Stimulated activated CD8-positive, alpha-beta memory T cell treated with anti-CD3 and anti-CD28 coated beads, Interleukin-15, amount 100 ng/mL, for 24 hours (primary cell): Measurements from ENCODE around the gene MYH15.
A peak's percentile ranks its signal among the peaks of the same experiment; 100 is the strongest.

Experiments used
- DNase-seq: peaks from one replicate; pipeline ENCODE4 v3.0.0-alpha.2; 2020; ENCODE audit warnings: low read depth

Gene MYH15

DNA sequence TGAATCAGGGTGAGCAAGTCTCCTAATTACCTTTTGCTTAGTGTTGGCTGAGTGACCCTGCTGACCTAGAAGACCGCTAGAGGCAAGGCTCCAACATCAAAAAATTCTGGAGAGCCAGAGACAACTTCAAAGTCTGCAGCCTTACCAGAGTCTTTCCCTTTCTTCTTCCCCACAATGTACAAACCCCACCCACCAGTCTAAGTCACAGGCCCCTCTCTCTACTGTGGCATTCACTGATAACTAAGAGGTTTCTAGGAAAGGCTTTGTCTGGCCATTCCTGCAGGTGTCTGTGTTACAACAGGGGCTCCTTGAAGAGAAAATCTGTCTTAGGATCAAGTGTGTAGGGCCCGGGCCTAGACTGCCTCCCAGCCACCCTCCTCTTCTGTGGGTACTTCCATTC, 525 bp downstream of the MYH15 start:
- no peak for DNase-seq

DNA sequence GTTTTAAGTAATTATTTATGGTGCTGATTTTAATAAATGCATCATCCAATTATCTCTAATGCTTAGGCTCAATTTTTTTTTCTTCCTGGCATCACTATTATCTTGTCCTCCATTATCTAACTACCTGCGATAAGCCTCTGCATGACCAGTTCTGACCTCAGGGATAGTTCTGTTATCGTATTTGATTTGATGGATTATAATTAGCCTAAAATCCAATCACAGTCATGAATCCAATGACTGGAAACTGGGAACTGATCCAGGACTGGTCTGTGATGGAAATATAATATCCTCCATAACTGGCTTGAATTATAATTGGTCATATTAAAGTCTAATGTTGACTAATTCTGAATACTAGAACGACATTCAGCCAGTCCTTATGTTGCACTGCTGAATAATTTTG, 1.1 kb downstream of the MYH15 start:
- DNase-seq, result no peak

DNA sequence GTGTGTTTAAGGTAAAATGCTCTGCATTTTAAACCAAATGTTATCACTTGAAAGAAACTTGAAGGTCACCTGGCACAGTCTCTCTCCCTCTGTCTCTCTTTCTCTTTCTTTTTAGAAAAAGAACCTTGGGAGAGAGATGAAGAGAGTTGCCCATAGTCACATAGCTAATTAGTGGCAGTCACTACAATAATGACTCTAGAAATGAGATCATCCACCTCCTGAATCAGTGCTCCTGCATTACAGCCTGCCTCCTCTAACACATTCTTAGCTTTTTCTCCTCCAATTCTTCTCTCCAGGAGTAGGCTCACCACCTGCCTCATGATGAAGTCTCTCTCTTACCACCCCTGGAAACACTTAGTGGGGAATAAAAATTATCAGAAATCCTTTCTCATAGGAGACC, 2.5 kb downstream of the MYH15 start:
- no peak for DNase-seq

DNA sequence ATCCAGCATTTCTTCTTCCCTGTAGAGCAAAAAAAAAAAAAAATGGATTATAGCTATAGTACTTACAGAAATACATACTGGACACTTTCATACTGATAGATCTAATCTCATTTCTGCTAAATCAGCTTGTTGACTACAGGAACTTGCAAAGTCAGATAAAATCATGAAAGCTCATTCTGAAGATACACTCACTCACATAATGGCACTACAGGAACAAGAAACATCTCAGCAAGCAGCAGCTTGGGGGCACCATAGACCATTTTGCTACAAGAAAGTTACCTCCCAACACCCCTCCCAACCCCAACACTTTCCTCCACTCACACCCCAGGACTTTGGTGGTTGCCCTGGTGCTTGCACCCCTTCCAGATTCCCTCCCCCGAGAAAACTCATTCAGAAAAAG, 4.6 kb downstream of the MYH15 start:
- no peak for DNase-seq

DNA sequence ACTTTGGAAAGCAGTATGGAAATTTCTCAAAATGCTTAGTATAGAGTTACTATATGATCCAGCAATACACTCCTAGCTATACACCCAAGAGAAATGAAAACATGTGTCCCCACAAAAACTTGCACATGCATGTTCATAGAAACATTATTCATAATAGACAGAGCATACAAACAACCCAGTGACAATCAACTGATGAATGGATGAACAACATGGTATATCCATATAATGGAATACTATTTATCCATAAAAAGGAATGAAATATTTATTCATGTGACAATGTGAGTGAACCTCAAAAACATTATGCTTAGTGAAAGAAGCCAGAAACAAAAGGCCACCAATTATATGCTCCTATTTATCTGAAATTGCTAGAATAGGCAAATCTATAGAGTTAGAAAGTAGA, 6.7 kb downstream of the MYH15 start:
- DNase-seq, result no peak

DNA sequence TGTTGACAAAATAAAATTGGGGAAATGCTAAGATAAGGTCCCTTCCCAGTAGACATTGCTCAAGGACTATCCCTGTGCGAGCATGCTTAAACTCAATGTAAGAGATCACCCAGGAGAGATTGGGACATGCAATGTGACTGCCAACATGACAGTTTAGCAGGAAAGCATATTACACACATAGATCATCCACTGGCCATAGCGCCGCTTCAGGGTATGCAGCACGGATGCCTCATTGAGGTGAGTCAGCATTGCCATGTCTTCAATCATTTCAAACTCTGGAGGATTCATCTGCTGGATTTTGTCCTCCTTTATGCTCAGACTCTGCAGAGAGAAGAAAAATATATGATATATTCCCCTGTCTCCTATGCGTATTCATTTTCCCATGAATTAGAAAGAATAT, 8.9 kb downstream of the MYH15 start:
- DNase-seq, result no peak

DNA sequence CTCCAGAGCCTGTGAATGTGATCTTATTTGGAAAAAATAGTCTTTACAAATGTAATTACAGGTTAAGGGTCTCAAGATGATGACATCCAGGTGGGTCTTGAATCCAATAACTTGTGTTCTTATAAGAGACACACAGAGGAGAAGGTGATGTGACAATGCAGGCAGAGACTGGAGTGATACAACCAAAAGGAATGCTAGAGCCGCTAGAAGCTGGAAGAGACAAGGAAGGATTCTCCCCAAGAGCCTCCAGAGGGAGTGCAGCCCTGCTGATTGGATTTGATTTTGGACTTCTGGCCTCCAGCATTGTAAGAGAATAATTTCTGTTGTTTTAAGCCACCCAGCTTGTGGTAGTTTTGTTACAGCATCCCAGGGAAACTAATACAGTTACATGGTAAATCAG, 9.7 kb downstream of the MYH15 start:
- no peak for DNase-seq

DNA sequence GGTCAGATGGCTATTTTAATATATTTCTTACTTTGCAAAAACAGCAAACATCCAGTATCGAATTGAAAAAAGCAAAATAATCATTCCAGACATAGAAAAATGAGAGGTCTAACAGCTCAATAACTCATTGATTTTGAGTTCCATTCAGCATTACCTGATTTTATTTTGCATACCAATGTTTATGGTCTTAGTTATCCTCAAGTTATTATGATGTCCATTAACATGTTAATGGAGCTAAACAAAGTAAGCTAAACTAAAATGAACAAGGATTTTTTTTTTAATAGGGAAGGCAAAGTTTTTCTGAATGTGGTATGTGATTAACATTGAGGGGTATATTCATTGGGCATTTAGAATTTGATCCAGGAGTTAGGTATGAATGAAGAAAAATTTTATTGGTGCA, 13.1 kb downstream of the MYH15 start:
- DNase-seq, result no peak

DNA sequence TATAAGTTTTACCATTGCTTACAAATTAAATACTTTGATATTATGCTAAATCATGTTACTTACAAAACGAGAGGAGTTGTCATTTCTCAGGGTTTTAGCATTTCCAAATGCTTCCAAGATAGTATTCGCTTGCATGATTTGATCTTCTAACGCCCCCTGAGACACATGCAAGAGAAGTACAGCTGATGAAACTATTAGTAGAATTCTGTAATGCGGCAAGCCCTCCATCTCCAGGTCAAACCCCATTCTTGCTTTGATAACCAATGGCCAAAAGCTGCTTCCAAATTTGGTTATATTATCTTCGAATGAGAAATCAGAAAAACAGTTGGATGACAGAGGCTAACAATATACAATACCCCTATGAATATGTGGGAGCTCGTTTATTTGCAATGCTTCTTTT, 14.7 kb downstream of the MYH15 start:
- DNase-seq, result no peak

DNA sequence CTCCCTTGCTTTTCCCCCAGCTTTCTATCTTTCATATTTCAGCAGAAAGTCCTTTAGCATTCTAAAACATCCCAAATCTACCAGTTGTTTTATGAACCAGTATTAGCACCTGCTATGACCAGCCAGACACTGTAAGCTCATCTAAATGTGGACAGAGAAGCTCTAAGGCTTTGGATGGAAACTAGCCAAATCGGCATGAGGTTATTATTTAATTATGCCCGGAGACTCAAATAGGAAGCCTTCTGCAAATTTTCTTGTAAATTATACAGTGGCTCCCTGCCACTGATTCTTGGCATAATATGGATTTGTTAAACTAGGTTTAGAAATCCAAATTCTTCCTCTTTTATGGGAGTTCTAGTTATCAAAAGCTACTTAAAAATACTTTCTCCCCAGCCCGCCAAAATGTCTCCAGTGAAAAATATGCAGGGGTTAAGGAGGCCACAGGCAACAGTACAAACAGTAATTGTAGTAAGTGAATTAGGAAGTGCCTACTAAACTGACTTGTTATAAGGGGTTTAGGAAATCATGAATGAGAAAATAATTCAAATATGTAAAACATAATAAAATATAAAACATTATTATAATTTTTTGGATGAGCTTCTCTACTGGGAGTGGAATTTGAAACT, 15.4 kb downstream of the MYH15 start:
- DNase-seq, result no peak

DNA sequence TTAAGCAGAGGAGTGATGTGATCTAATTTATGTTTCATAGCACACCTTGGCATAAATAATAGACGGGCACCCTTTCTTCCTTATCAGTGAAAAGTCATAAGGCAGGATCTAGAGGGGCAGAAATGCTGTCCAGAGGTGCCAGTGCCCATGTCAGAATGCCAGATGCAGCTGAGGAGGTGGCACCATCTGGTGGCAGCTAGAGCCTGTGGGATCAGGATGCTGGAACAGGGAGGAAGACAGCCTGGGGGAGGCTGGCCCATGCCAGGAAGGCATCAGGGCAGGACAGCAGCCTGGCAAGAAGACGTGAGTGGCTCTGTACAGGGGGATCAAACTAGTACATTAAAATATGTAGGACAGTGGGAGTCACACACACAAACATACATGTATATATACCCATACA, 16.5 kb downstream of the MYH15 start:
- no peak for DNase-seq

DNA sequence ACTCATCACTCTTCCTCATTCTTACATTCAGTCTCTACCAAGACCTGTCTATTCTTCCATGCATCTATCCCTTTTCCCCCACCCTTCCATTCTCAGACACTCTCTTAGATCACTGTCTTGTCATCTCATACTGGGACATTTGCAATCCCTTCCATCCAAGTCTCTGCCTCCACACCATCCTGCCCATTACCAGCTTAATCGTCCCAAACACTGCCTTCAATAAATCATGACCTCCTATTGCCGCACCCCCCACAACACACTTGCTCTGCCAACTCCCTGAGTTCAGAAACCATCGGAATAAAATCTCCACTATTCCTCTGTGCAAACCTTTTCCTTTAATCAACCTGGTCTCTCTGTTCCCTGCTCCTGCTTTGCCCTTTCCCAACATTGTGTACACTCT, 18.9 kb downstream of the MYH15 start:
- no peak for DNase-seq

DNA sequence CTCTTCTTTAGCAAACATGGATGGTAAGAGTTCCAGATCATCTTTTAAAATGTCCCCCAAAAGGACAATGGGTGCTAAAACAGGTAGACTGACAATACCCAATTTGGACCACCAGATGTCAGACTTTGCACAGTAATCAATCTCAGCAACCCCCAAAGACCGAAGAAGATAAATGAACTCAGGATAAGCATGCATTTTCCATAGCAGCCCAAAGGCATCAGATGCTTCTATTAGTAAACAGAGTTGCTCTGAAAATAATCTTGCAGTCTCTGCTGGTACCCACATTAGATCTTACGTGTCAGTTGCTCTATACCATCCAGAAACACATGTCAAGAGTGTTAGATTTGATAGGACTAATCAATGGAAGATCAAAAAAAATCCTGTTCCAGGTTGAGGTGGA, 20.6 kb downstream of the MYH15 start:
- no peak for DNase-seq

DNA sequence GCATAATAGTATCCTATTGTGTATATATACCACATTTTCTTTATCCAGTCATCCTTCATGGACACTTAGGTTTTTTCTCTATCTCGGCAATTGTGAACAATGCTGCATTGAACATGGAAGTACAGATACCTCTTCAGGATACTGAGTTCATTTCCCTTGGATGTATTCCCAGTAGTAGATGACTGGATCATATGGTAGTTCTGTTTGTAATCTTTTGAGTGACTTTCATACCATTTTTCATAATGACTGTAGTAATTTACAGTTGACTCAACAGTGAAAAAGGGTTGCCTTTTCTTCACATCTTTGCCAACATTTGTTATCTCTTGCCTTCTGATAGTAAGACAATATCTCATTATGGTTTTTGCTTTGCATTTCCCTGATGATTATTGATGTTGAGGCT, 21.8 kb downstream of the MYH15 start:
- no peak for DNase-seq

DNA sequence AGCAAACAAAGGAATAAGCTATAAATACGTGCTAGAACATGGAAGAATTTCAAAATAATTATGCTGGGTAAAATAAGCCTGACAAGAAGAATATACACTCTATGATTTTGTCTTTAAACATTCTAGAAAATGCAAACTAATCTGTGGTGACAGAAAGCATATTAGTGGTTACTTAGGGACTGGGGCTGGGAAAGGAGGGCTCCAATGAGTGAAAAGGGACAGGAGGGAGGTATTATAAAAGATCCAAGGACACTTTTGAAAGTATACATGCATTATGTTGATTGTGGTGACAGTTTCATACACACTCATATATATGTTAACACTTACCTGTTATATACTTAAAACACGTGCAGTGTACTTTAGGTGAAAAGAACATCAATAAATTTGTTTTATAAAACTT, 23.0 kb downstream of the MYH15 start:
- DNase-seq, result no peak

DNA sequence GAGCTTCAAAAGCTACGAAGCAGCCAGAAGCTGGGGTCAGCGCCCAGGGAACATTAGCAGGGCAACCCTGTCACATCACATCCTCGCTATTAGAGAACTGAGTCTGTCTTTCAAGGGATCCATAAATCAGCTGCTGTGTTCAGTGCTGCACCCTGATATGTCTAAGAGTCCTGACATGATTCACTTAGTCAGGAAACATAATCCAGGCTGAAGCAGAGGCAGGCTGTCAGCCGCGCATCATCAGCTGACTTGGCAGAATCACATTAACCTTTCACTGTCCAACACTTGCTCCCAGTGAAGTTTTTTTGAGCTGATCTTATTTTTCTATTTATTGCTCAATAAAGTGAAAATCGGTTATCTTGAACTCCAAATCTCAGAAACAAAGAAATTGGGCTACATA, 23.5 kb downstream of the MYH15 start:
- DNase-seq, result no peak

DNA sequence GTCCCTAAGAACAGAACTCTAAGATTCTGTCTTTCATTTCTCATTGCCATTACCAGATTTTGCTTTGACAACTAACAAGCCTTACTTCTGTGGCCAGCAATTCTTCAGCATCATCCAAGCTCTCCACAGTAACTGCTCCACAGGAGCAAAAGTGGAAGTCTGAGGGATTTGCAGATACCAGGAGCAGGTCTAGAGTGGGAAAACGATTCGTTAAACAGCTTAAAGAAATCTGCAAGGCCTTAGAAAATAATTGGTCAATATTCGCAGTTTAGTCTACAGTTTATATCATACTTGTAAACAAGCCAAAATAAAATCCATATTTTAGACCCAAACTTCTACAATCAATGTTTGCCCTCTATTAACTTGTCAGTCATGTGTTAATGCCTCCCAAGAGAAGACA, 24.1 kb downstream of the MYH15 start:
- no peak for DNase-seq

DNA sequence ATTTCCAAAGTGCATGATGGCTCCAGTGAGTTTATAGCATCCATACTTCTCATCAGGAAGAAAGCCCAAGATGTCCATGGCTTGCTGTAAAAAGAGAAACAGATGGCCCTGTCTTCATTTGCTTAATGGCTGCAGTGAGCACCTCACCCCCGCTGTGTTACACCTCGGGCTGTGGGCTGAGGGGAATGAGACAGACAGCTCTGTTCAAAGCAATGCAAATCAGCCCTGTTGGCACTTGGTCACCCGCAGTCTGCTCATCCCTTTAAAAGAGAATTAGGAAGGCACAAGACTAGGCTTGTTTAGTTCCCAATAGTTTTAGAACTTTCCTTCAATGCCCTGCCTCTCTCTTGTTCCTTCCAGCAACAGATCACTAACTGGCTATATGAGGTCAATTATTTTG, 25.2 kb downstream of the MYH15 start:
- DNase-seq, result no peak

DNA sequence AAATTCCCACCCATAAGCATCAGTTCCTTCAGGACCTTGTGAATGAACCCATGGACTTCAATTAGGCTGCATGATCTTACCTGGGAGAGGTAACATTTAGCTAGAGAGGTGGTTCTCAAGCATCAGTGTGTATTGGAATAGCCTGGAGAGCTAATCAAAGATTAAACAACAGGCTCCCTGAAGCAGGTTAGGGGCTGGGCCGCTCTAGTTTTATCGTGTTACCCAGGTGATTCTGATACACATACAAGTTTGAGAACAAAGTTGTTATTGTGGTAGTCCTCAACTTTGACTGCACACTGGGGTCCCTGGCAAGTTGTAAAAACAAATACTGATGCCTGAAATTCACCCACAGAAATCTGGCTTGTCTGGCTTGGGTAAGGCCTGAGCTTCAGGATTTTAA, 31.2 kb downstream of the MYH15 start:
- DNase-seq, result no peak

DNA sequence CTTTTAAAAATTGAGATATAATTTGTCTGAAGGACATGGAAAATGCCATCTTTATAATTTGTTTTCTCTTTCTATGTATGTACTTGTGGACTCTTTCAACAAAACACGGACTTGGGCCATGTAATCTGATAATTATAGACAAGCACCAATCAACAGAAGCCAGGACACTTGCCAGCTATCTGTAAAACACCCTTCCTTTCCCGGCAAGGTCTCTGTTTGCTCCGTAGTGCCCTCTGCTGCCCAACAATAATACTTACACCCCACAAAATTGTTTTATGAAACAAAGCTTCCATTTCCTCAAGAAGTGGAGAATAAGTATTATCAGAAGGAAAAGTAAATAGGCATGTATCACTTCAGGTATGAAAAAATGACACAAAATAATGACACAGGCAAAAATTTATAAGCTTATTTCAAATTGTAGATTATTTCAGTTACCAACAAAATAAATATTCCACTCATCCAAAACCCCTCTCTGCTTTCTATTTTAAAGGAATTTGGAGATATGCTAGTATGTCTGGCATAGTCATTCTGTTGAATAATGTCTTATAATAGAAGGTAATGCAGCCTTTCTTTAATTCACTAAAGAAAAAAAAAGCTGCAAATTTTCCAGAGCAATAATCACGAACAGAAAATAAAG, 32.8 kb downstream of the MYH15 start:
- DNase-seq, result peak; percentile 33

DNA sequence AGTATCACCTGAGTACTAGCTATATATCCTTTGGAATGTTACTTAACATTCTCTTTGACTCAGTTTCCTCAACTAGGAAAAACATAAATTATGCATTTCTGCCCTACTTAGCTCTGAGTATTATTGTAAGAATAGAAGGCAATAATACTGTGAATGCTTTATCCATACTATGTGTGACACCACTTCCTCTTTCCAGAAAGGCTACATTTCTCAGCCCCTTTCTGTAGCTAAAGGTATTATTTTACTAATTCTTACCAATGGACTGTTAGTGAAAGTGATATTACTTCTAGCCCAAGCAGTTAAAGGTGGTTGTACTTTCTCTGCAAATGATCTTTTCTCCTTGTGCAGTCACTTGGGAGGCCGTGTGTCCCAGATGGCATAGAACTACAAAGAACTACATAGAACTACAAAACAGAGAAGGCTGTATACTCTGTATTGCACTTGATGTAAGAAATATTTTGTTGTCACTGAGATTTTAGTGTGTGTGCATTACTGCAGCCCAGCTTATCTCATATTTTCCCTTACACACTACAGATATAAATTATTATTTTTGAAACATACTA, 35.1 kb downstream of the MYH15 start:
- DNase-seq, result no peak

DNA sequence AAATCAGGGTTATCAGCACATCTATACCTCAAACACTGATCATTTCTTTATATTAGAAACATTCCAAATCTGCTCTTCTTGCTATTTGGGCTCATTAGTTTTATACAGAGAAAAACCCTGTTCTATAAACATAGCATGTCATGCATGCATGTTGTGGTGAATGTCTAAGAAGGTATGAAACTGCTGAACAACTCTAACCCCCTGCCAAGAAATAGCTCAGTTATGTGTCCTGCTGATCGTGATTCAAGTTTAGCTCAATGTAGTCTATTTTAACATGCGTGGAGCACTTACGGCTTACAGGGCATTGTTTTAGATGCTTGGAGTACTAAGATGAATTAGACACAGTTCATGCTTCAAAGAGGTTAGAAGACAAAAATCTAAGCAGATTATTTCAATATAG, 35.8 kb downstream of the MYH15 start:
- DNase-seq, result no peak

DNA sequence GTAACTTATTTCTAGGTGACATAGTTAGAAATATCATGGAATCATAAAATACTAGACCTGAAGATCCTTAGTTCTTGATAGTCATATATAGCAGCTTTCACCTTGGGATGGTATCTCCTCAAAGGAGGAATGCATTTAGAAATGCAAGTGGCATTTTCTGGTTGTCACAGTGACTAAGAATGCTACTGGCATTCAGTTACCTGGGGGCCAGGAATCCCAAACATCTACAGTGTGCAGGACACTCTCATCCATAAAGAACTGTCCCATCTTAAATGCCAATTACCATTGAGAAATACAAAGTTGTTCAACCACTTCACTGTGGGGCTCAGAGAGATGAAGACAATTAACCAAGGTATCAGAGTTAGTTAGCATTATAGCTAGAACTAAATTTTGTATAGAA, 36.7 kb downstream of the MYH15 start:
- DNase-seq, result no peak

DNA sequence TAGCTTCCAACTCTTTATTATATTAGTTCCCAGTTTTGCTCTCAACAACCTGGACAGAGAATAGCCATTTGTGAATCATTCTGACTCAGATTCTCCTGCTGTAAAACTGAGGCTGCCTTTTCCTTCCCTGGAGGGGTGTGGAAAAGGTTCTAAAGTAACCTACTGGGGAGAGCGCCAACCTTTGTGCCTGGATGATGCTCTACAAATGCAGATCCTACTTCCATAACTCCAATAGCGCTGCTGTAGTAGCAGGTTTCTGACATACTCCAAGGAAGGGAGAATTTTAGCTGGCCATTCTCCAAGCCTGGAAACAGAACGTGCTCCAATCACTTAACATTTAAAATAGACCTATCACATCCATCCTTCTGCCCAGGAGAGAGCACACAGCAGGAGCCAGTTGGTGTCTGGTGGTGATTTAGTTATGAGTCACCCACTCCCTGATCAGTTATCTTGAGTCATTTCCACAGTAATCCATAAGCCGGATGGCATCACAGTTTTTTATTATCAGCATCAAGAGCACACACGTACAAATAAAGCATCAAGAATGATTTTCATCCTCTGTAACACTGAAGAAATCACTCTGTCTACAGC, 38.3 kb downstream of the MYH15 start:
- no peak for DNase-seq
